Brain pericyte (primary cell): ENCODE results near the gene RAX2.
"Not testable (repeated sequence)": the region's sequence is repeated elsewhere in the genome, so short reads cannot be mapped to it uniquely, and the experiment has no call there.

ENCODE experiments used
- DNase-seq: peaks from one replicate; pipeline ENCODE4 v3.0.0-alpha.2; 2012; ENCODE audit warnings: low read depth, low spot score

The RAX2 gene

DNA sequence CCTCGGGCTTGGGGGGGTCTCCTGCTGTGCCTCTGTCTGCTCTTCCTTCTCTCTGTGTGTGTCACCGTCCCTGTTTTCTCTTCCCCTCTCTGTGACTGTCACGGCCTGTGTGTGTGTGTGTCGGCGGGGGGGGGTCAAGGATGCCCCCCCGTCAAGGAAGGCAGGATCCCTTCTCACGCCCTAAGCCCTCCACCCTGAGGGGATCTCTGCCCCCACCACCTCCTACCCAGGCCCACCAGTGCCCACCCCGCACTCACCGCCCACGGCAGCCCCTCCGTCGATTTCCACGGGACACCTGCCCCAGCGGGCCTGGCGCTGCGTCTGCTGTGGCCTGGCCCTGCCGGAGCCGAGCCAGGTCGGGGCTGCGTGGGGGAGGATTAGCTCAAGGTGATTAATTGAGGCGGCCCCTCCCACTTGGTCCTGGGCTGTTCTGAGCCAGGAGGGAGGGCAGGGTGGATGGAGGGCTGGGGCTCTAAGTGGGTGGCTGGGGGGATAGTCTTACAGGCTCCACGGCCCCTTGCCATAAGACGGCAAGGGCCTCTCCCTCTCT lies at the start of gene RAX2:
Gene RAX2, minus strand, starts transcription at position 323 of the 550 bp plus-strand sequence. CDS start 486 bp downstream, outside the sequence.
- DNase-seq: no peak

DNA sequence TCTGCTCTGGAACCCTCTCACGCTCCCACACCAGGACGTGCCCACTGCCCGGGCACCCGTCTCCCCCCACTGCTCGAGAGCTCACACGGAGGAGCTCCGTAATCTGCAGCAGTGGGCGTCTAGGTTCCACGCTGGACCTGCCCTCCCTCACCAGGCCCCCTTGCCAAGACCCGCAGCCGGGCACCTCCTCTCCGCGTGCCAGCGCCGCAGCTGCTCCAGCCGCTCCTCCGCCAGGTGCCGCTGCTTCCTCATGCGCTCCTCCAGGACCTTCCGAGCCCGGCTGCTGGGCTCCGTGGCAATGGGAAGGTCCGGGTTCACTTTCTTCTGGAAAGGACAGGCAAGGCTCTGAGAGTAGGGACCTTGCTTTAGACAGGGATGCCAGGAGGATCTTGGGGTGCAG lies 49.1 kb upstream of the RAX2 start:
- no peak for DNase-seq

DNA sequence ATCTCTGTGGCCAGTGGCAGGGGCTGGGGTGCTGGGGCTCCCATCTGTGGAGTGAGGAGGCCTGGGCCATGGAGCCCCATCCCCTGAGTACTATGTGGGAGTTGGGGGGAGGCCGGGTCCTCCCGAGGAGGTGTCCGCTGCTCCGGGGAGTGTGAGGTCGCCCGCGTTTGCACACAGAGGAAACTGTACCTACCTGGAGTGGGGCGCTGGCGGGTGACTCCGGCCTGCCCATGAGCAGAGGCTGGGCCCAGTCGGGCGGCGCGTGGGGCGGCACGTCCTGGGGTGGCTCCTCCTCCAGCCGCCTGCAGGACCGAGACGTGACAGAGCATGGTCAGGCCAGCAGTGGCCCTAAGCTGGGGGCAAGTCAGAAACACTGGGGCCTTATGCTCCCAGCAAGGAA lies 48.0 kb upstream of the RAX2 start:
- DNase-seq: no peak

DNA sequence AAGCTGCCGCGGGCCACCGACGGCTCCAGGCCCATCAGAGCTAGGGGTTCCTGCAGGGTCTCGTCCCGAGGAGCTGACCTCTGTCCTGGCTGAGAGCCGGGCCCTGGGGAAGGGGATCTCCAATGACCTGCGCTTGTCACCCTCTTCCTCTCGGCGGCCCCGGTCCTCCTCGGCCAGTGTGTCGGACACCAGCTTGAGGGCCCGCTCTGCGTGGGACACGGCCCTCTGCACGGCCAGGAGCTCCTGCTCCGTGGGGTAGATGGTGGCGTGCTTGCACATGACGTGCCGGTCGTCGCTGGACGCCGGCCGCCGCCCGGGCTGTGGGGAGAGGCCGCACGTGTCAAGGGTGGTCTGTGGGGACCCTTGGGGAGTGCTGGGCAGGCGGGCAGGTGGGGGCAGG lies 46.9 kb upstream of the RAX2 start:
- DNase-seq: no peak

DNA sequence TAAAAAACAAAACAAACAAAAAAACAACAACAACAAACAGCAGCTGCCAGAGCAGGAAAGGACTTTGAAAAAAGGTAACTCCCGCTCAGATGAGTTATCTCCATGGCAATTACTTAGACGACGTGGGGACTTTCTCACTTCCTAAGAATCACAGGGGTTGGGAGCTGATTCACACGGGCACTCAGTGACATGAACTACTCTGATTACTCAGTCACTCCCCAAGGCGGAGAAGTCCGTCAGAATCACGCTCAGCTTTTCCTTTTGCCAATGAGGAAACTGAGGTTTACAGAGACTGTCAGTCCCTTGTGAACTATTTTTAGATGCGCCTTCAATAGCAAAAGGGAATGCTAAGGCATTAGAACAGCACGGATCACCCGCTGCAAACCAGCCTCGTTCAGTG lies 46.4 kb upstream of the RAX2 start:
- no peak for DNase-seq

DNA sequence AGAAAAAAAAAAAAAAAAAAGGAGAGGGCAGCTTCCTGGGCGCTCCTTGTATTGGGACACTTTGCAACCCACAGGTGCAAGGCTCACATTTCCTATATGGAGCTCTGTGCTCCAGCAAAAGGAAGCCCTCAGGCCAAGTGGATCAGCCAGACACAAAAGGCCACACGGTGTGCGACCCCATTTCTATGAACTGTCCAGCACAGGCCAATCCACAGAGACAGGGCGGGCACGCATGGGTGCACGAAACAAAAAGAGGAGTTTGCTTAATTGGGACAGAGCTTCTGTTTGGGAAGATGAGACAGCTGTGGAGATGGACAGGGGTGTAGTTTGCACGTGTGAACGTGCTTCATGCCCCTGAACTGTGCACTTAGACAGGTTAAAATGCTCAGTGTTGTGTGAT lies 45.7 kb upstream of the RAX2 start:
- no peak for DNase-seq

DNA sequence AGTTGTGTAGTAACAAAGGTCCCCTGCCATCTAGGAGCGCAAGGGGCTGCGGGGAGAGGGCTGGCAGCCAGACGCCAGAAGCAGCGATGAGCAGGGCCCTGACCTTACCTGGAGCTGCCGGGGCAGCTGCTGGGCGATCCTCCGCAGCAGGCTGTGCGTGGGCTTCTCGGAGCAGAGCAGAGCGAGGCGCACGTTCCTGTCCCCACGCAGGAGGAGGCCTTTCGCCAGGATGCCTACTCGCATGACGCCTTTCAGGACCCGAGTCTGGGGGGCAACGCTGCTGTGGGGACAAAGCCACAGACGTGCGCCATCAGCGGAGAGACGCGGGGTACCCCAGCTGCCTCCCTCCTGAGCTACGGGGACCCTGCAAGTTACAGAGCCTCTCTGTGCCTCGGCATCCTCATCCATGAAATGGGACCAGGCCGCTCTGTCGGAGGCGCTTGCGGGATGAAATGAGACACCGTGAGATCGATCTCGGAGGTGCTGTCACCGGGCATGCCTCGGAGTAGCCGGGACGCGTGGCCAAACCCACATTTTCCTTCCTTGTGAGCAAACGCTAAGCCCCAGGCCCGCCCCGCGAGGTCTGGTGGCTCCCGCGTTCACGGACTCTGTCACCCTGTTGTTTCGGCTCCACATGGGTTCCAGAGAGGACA lies 44.7 kb upstream of the RAX2 start:
- no peak for DNase-seq

DNA sequence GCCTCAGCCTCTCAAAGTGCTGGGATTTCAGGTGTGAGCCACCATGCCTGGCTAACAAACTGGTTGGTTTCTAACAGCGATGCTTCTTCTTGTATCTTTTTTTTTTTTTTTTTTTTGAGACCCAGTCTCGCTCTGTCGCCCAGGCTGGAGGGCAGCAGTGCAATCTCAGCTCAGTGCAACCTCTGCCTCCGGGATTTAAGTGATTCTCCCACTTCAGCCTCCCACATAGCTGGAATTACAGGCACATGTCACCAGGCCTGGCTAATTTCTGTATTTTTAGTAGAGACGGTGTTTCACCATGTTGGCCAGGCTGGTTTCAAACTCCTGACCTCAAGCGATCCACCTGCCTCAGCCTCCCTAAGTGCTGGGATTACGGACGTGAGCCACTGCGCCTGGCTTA lies 44.1 kb upstream of the RAX2 start:
- not testable (repeated sequence) for DNase-seq

DNA sequence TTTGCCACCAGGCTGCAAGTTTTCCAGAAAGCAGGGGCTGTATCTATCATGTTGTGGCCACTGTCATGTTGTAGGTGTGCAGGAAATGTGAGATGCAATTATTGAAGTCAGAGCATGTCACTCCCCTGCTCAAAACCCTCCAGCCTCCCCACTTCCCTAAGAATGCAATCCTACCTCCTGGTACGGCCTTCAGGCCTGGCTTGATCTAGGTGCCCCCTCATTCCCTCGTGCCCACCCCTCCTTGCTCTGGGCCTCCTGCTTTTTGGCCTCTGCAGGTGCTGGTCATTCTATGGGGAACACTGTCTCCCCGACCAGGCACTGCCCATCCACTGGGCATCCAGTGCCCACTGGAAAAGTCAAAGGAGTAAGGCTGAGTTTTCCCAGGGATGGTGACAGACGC lies 42.6 kb upstream of the RAX2 start:
- DNase-seq: no peak

DNA sequence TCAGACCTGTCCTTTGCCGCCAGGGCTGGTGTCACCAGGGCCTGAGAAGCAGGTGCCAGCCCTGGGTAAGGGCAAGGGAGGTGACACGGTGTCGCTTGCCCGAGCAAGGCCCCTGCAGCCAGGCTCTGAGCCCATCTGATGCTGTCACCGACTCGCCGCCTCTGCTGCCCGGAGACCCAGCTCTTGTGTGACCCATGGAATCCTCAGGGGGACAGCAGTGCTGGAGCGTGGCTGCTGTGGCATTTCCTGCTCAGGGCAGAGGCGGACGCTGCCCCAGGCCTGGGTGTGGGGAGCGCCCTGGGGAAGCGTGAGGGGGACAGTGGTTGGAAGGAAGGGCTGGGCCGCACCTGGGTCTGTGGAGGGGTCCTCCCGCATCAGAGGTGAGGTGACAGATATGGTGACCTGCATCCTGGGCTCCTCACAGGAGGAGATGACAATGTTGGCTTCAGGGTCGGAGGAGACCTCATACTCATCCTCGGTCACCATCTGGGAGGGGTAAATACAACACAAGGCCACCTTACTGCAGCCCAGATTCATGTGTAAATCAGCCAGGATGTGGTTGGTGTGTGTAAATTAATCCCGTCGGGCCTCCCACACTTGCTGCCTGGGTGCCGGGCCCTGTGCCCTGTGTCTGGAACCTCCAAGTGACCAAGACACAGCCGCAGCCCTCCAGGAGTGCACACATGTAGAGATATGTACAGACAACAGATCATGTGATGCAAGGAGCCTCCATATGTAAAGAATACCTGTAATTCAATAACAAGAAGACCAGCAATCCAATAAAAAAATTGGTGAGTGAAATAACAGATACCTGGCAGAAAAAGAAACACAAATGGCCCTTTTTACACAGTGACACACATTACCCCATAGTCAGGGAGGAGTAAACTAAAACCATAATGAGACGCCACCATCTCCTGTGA lies 41.7 kb upstream of the RAX2 start:
- no peak for DNase-seq

DNA sequence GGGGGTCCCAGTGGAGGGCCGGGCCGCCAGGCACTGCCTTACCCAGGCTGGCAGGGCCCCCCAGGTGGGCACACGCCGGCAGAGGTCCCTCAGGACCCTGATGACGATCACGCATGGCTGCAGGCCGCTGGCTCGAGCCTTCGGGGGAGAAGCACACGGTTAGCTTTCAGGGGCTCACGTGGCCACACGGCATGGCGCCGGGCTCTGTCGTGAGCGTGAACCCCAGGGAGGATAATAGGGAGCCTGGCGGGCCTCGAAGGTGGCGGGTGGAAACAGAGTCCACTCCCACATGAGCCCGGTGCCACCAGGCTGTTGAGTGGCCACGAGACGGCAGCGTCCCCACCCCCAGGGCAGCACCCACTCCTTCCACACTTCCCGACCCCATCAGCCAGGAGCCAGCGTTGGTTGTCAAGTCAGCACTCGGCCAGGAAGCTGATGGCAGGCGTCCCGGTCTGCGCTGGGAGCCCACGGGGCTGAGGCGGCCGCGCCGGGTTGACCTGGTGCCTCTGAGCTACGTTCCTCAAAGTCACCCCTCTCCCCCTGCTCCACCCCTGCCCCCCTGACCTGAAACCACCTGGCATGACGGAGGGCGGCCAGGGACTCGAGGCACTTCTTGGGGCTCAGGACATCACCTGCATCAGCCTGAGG lies 38.8 kb upstream of the RAX2 start:
- no peak for DNase-seq

DNA sequence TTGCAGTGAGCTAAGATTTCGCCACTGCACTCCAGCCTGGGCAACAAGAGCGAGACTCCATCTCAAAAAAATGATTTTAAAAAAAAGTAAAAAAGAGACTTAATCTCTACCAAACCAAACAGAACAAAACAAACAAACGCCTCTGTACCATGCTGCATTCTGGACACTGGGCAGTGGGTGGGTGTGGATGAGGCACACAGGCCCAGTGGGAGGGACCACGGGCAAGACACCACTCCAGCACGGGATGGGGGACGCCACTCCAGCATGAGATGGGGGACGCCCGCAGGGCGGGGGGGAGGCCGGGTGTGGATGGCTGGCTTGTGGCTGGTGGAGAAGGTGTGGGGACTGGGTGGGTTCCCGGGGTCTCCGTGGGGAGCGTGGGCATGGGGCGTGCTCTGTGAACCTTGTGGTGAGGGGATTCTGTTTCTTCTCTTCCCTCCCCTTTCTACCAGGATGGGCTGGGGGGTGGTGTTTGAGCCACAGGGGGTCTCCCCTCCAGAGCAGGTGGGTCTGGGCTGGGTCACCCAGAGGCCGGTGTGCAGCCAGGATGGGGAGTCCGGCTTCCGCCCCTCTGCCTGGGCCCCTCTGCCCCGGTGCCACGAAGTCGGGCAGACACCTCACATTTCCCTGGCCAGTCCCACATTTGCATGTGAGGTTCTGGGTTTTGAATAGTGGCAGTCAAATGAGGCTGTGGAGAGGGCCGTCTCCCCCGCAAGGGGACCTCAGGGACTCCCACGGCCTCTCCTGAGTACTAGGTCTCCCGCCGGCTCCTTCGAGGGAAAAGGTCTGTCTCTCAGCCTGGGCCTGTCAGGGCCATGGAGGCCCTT lies 38.1 kb upstream of the RAX2 start:
- DNase-seq: no peak

DNA sequence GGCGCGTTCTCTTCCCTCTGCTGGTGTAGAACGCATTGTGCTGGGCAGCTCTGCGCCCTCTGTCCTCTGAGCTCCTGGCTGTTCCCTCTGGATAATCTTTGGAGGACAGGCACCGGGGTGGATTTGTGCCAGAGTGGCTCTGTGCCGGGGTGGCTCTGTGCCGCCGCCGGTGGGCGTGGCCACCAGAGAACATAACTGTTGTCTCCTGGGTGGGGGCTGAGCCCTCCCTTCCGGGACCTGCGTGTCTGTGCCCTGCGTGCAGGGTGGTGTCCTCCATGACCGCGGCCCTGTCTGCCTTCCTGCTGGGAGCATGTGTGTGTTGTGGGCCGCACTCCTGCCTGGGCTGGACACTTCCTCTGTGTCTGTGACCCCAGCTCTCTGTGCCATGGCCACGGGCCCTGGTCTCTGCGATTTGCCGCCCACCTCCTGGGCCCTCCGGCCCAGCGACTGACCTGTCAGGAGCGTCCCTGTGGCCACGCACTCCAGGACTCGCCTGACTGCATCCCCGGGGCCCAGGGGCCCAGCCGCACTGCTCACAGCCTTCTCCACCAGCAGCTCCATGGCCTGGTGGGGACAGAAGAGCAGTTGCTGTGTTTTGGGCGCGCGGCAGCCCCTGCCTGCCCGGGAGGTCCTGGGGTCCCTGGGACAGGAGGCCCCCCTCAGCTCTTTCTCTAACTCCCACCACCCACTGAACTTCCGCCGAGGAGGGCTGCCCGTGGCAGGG lies 36.6 kb upstream of the RAX2 start:
- no peak for DNase-seq

DNA sequence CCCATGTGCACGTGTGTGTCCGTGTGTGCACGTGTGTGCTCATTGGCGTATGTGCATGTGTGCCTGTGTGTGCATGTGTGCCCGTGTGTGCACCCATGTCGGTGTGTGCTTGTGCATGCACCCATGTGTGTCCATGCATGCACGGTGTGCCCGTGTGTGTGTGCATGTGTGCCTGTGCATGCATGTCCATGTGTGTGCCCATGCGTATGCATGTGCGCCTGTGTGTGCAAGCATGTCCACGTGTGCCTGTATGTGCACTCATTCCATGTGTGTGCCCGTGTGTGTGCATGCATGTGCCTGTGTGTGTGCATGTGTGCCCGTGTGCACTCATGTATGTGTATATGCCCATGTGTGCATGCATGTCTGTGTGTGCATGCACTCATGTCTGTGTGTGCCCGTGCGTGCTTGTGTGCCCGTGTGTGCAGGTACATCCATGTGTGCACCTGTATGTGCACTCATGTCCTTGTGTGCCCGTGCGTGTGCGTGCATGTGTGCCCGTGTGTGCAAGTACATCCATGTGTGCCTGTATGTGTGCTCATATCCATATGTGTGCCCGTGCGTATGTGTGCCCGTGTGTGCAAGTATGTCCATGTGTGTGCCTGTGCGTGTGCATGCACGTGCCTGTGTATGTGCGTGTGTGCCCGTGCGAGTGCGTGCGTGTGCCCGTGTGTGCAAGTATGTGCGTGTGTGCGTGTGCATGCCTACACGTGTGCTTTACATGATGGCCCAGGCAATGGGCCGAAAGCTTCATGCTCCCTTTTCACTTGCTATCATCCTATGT lies 35.7 kb upstream of the RAX2 start:
- DNase-seq: no peak

DNA sequence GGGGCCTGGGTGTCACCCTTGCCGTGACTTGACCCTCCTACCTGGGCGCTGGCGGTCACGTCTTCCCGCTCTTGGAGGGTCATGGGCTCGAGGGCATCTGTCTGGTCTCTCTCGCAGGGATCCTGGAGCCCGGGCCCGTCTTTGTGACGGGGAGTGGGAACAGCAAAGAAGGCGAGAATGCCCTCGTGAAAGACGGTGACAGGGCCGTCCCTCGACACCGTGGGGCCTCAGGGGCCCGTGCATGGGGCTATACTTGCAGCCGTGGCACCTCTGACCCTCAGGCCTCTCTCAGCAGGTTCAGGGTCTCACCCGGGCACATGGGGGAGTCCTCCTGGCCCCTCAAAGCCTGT lies 35.1 kb upstream of the RAX2 start:
- no peak for DNase-seq

DNA sequence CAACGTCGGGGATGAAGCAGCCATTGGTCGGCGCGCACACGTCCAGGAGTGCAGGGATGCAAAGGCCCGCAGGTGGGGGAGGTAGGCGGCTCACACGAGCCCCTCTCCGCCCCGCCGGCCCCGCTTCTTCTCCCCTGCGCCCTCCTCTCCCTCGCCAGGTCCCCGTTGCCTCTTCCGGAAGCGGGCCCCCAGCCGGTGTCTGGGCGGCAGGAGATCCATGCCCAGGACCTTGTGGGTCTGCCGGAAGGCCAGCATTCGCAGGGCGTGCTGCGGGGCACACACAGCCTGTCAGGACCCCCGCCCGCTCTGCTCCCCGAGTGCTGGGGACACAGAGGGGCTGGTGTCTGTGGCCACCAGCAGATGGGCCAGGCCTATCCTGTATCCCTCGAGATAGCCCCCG lies 33.8 kb upstream of the RAX2 start:
- DNase-seq: no peak

DNA sequence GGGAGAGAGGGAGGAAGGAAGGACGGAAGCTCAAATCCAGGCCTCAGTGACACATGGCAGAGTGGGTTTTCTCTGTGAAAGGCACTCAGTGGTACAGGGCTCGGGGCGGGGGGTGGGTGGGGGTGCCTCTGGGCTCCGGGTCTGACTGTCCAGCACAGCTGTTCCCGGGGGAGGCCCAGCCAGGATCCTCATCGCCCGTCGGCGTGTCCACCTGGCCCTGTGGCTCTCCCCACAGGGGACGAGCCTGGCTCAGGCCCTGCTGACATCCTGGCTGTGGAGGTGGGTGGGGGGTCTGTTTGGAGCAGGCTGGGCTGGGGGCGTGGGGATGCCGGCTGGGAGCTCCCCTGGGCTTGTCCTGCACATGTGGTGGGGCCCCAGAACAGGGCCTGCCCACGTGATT lies 32.4 kb upstream of the RAX2 start:
- DNase-seq: no peak

DNA sequence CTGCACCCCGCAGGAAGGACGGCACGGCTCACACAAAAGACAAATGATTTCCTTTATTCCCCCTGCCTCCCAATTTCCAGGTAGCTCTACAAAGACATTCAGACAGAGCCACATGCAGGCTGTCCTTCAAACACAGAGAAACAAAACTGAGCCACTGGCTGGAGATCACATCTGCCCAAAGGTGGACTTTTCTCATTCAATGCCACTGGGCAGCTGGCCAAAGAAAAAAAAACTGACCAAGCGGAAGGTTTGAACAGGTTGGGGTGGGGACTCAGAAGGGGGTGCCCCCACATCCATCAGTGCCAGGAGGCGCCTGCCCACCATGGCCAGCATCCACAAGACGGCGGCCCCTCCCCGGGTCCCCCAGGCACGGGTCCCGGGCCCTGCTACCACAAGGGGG lies 32.0 kb upstream of the RAX2 start:
- DNase-seq: no peak

DNA sequence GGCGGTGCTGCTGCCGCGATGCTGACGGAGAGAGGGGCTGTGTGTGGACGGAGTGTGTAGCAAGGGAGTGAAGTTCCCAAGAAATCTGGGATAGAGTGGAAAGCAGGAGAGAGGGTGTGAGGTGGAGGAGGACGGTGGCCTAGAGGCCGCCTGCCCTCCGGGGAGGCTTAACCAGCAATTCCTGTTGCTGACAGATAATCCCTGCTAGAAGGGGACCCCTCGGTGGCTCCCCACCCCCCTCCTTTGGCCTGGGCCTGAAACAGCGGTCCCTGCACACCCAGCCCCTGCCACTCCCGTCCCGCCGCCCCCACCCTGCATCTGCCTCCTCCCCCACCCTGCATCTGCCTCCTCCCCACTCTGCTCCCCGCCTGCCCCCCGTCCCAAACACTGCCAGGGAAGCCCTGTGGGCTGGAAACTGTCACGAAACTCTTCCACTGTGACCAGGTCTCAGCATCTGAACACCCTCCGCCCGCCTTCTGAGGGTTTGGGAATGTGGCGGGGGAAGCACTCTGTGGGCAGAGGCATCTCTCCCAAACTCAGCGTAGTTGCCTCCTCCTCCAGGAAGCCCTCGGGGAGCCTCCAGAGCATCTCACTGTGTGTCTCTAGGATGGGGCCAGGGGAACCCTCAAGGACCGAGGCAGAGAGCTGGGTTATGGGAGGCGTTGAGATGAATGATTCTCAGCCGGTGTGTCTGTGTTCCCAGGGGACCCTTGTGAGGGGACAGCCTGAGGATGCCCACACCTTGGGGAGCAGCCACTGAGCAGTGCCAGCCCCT lies 31.3 kb upstream of the RAX2 start:
- DNase-seq: no peak
